HCT116 (cell line): Measurements from ENCODE around the gene NGEF. TPM values are rescaled to one million over a fixed set of nuclear protein-coding genes. Genes with fewer than 3 reads are reported as not detected.

Experiments
- ATAC-seq: fragments of 200-7000 bp; cut with Tn5 transposase; 2 replicates; pipeline ENCODE4 v1.9.1; 2020; ENCODE audit warnings: mild to moderate bottlenecking, moderate library complexity
- BruUV-seq: library from RNA; stranded (reverse); fragments of 400-500 nt; replicated peaks from 2 replicates; lab custom pipeline; 2021; lab: Mats Ljungman, UMichigan
- CTCF ChIA-PET: fragments of 300-600 bp; sonication (Branson Sonifier 250); formaldehyde crosslinking; loops from one replicate; lab custom pipeline; 2021; ENCODE audit warnings: antibody characterized with exemption; lab: Charles Lee
- POLR2A ChIA-PET: fragments of 300-600, 350-600 bp; sonication (Branson Sonifier 250); formaldehyde crosslinking; loops from one replicate; lab custom pipeline; 2021; ENCODE audit warnings: antibody characterized with exemption; lab: Charles Lee
- RAD21 ChIA-PET, 2 experiments: fragments of 300-600 bp; sonication (Branson Sonifier 250); formaldehyde crosslinking; loops; one replicate each; lab custom pipeline; 2023; ENCODE audit warnings: low total read pairs in 2 of 2; ENCODE audit not compliant: uncharacterized antibody in 2 of 2, unreplicated experiment in 2 of 2, low non-redundant PET in 1 of 2; lab: Charles Lee
- DNase-seq: peaks from one replicate; pipeline ENCODE4 v3.0.0-alpha.2; 2010; ENCODE audit warnings: low read depth, low spot score
- H2AFZ ChIP-seq: fragments of 200-600 bp; shearing (Covaris generic), sonication (generic); 2 replicates; pipeline ENCODE4 v1.6.1; 2017; ENCODE audit warnings: low read depth, mixed run types, mixed read lengths, antibody characterized with exemption, low read length; ENCODE audit not compliant: poor library complexity, severe bottlenecking
- H3K27ac ChIP-seq: 2 replicates; pipeline ENCODE4 v1.5.1; 2012; ENCODE audit warnings: low read depth, low read length
- H3K27me3 ChIP-seq: fragments of 200-600 bp; sonication (generic); 2 replicates; pipeline ENCODE4 v1.6.1; 2016; ENCODE audit warnings: mixed run types, low read length, mixed read lengths; ENCODE audit not compliant: insufficient read depth
- H3K36me3 ChIP-seq, 2 experiments: fragments of 200-500 bp in 1 of 2; fragments of 200-600 bp in 1 of 2; sonication (Bioruptor generic) in 1 of 2; sonication (generic) in 1 of 2; 2 replicates each; pipeline versions ENCODE4 v1.5.1 to v1.6.1; 2014 to 2016; ENCODE audit warnings: low read length in 2 of 2, inconsistent platforms in 1 of 2, mixed read lengths in 1 of 2, mixed run types in 1 of 2; ENCODE audit not compliant: insufficient read depth in 2 of 2, control insufficient read depth in 1 of 2
- H3K4me1 ChIP-seq, 2 experiments: fragments of 200-600 bp in 1 of 2; sonication (generic) in 1 of 2; 2 replicates each; pipeline versions ENCODE4 v1.5.1 to v1.6.1; 2012 to 2017; ENCODE audit warnings: low read length in 2 of 2, inconsistent platforms in 1 of 2, mild to moderate bottlenecking in 1 of 2, mixed read lengths in 1 of 2, mixed run types in 1 of 2, moderate library complexity in 1 of 2; ENCODE audit not compliant: insufficient read depth in 2 of 2, control insufficient read depth in 1 of 2
- H3K4me2 ChIP-seq: fragments of 200-600 bp; sonication (generic); 2 replicates; pipeline ENCODE4 v1.6.1; 2017; ENCODE audit warnings: mixed run types, low read length, mixed read lengths
- H3K4me3 ChIP-seq, 2 experiments: fragments of 200-600 bp in 1 of 2; sonication (generic) in 1 of 2; replicated peaks in 1 of 2; 2 replicates each; pipeline ENCODE4 v1.5.1; 2011 to 2016; ENCODE audit warnings: low read length in 2 of 2, control low read depth in 1 of 2, low read depth in 1 of 2, mild to moderate bottlenecking in 1 of 2, mixed read lengths in 1 of 2, mixed run types in 1 of 2
- H3K79me2 ChIP-seq: fragments of 200-600 bp; sonication (generic); 2 replicates; pipeline ENCODE4 v1.6.1; 2017; ENCODE audit warnings: mild to moderate bottlenecking, mixed run types, low read length, moderate library complexity, mixed read lengths; ENCODE audit not compliant: insufficient read depth
- H3K9ac ChIP-seq: fragments of 200-600 bp; sonication (generic); 2 replicates; pipeline ENCODE4 v1.6.1; 2016; ENCODE audit warnings: low read length, mixed read lengths
- H3K9me2 ChIP-seq: fragments of 200-600 bp; sonication (generic), shearing (Covaris generic); 2 replicates; pipeline ENCODE4 v1.6.1; 2017; ENCODE audit warnings: mixed run types, mild to moderate bottlenecking, moderate library complexity; ENCODE audit not compliant: insufficient read depth
- H3K9me3 ChIP-seq, 2 experiments: fragments of 200-500 bp in 1 of 2; fragments of 200-600 bp in 1 of 2; sonication (Bioruptor generic) in 1 of 2; sonication (generic) in 1 of 2; 2 replicates each; pipeline ENCODE4 v1.6.1; 2014 to 2017; ENCODE audit warnings: low read length in 2 of 2, mixed read lengths in 2 of 2, inconsistent platforms in 1 of 2, low read depth in 1 of 2, mild to moderate bottlenecking in 1 of 2, mixed run types in 1 of 2, moderate library complexity in 1 of 2; ENCODE audit not compliant: control insufficient read depth in 1 of 2, insufficient read depth in 1 of 2
- H4K20me1 ChIP-seq: fragments of 200-600 bp; sonication (generic), shearing (Covaris generic); 2 replicates; pipeline ENCODE4 v1.6.1; 2017; ENCODE audit warnings: mixed run types, mild to moderate bottlenecking, moderate library complexity; ENCODE audit not compliant: insufficient read depth
- CEBPB ChIP-seq: IDR thresholded peaks from 2 replicates; pipeline ENCODE4 v1.6.1; 2012; ENCODE audit warnings: low read depth
- EGR1 ChIP-seq: IDR thresholded peaks from 2 replicates; pipeline ENCODE4 v1.6.1; 2012; ENCODE audit warnings: low read depth
- POLR2A ChIP-seq: IDR thresholded peaks from 2 replicates; pipeline ENCODE4 v1.7.0; 2011; ENCODE audit warnings: borderline replicate concordance; ENCODE audit not compliant: insufficient read depth, insufficient read length; ENCODE audit errors: extremely low read depth
- POLR2AphosphoS5 ChIP-seq: IDR thresholded peaks from 2 replicates; pipeline ENCODE4 v1.6.1; 2011; ENCODE audit warnings: mild to moderate bottlenecking, low read depth, low read length, moderate library complexity
- SIN3A ChIP-seq: IDR thresholded peaks from 2 replicates; pipeline ENCODE4 v1.6.1; 2012; ENCODE audit warnings: low read depth
- intact Hi-C: fragments of 100-400 bp; cut with micrococcal nuclease; formaldehyde crosslinking; loops from 2 replicates; pipeline ENCODE4 v1.10.0; 2022
- total RNA-seq: library from RNA; stranded (reverse); gene quantifications from one replicate; pipeline ENCODE4 v1.2.1, GENCODE V29; 2021; ENCODE audit not compliant: unreplicated experiment
- TF ChIP-seq, protein P1 (sequence below), 3 experiments: fragments of 200-600 bp in 1 of 3; sonication (generic) in 1 of 3; IDR thresholded peaks in 2 of 3; conservative IDR thresholded peaks in 1 of 3; 2 replicates each; pipeline ENCODE4 v1.5.1; 2012 to 2017; ENCODE audit warnings: low read depth in 2 of 3, low read length in 2 of 3, antibody characterized with exemption in 1 of 3, borderline replicate concordance in 1 of 3, control low read depth in 1 of 3, mild to moderate bottlenecking in 1 of 3, mixed read lengths in 1 of 3, mixed run types in 1 of 3, moderate library complexity in 1 of 3; ENCODE audit not compliant: insufficient read depth in 1 of 3
- TF ChIP-seq, protein P2 (sequence below): IDR thresholded peaks from 2 replicates; pipeline ENCODE4 v1.6.1; 2011; ENCODE audit warnings: mild to moderate bottlenecking, low read length, moderate library complexity; ENCODE audit not compliant: insufficient replicate concordance; ENCODE audit errors: extremely low read depth
- TF ChIP-seq, protein P3 (sequence below): IDR thresholded peaks from 2 replicates; pipeline ENCODE4 v1.6.1; 2012

Gene NGEF
- total RNA-seq, 1 experiment from 2014 or later: 12.6 TPM

DNA sequence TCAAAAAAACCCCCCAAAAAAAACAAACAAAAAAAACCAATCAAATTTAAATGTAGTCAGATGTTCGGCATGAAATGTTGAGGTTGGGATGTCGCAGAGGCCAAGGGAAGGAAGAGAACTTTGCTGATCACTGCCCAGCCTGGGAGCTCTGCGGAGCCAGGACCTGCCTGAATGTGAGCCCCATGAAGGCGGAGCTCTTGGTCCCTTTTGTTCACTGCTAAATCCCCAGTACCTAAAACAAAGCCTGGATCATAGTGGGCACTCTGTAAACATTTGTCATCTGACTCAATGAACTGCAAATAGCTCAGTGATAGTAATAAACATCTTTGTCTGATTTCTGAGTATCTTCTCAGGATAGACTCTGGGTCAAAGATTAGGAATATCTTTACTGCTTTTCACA, 64.0 kb downstream of the NGEF start:
- TF ChIP-seq POLR2AphosphoS5: no peak
- no peak for ATAC-seq

DNA sequence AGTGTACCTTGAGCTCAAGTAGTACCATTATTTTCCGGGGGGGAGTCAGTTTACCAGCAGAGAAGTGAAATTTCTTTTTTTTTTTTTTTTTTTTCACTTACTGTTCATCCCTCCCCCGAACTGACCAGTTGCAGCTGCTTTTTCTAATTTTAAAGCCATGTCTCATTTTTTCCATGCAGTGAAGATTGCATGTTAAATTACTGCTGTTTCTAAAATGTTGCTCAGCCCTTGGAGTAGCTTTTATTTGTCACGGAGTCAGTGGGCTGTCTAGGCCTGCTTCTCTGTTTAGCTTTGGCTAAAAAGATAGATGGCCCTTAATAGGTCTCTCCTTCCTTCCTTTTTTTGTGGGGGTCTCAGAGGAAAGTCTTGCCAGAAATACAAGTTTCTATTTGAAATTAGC, 70.2 kb downstream of the NGEF start:
- CTCF ChIA-PET: no interaction called here
- H3K4me1 ChIP-seq: no peaks in the 10 kb centered on the region
- no peak overlapping the region for H3K9ac ChIP-seq
- BruUV-seq: no TSS peak
- no peak overlapping the region for H2AFZ ChIP-seq
- H3K79me2 ChIP-seq: no peaks in the 10 kb centered on the region
- no peak overlapping the region for H3K27ac ChIP-seq
- H4K20me1 ChIP-seq: no peaks in the 10 kb centered on the region
- H3K36me3 ChIP-seq: no peaks in the 10 kb centered on the region
- no peak overlapping the region for H3K4me2 ChIP-seq
- H3K27me3 ChIP-seq: no peaks in the 10 kb centered on the region
- no peaks in the 10 kb centered on the region for H3K9me2 ChIP-seq
- H3K9me3 ChIP-seq: 0 out of 4 replicates have a peak, but pooled peaks cover 0 to 3% of the 10 kb centered on the region in 2 experiments
- H3K4me3 ChIP-seq: no peak overlapping the region
- RAD21 ChIA-PET: no interaction called here
- DNase-seq (no peak), ATAC-seq (no peak)
- POLR2A ChIA-PET: no interaction called here
- TF ChIP-seq, protein P1, sequence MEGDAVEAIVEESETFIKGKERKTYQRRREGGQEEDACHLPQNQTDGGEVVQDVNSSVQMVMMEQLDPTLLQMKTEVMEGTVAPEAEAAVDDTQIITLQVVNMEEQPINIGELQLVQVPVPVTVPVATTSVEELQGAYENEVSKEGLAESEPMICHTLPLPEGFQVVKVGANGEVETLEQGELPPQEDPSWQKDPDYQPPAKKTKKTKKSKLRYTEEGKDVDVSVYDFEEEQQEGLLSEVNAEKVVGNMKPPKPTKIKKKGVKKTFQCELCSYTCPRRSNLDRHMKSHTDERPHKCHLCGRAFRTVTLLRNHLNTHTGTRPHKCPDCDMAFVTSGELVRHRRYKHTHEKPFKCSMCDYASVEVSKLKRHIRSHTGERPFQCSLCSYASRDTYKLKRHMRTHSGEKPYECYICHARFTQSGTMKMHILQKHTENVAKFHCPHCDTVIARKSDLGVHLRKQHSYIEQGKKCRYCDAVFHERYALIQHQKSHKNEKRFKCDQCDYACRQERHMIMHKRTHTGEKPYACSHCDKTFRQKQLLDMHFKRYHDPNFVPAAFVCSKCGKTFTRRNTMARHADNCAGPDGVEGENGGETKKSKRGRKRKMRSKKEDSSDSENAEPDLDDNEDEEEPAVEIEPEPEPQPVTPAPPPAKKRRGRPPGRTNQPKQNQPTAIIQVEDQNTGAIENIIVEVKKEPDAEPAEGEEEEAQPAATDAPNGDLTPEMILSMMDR (IDR thresholded peaks at IDR 0.05 in 2 of 3, conservative IDR thresholded peaks at IDR 0.05 in 1 of 3; ENCODE audit: borderline replicate concordance in 1 of 3, insufficient read depth in 1 of 3, low read depth in 2 of 3, low read length in 2 of 3): no peak
- TF ChIP-seq POLR2A (no peak), EGR1 (no peak), SIN3A (no peak), CEBPB (no peak)
- TF ChIP-seq, protein P2, sequence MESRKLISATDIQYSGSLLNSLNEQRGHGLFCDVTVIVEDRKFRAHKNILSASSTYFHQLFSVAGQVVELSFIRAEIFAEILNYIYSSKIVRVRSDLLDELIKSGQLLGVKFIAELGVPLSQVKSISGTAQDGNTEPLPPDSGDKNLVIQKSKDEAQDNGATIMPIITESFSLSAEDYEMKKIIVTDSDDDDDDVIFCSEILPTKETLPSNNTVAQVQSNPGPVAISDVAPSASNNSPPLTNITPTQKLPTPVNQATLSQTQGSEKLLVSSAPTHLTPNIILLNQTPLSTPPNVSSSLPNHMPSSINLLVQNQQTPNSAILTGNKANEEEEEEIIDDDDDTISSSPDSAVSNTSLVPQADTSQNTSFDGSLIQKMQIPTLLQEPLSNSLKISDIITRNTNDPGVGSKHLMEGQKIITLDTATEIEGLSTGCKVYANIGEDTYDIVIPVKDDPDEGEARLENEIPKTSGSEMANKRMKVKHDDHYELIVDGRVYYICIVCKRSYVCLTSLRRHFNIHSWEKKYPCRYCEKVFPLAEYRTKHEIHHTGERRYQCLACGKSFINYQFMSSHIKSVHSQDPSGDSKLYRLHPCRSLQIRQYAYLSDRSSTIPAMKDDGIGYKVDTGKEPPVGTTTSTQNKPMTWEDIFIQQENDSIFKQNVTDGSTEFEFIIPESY: no peak
- TF ChIP-seq, protein P3, sequence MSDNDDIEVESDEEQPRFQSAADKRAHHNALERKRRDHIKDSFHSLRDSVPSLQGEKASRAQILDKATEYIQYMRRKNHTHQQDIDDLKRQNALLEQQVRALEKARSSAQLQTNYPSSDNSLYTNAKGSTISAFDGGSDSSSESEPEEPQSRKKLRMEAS: no peak
- intact Hi-C loops: no loop called here

More for the DNA sequence above, 64.0 kb downstream of the NGEF start:
- Histone ChIP-seq H3K9me2 (no peaks in the 10 kb centered on the region), H3K4me1 (peaks cover 7 to 13% of the 10 kb centered on the region in 2 experiments), H3K27ac (no peak overlapping the region), H4K20me1 (no peaks in the 10 kb centered on the region), H3K79me2 (no peaks in the 10 kb centered on the region), H2AFZ (no peak overlapping the region), H3K9me3 (no peaks in the 10 kb centered on the region), H3K36me3 (no peaks in the 10 kb centered on the region), H3K4me2 (no peak overlapping the region), H3K4me3 (no peak overlapping the region), H3K27me3 (no peaks in the 10 kb centered on the region), H3K9ac (no peak overlapping the region)
- RAD21 ChIA-PET: no interaction called here
- CTCF ChIA-PET: no interaction called here
- intact Hi-C loops: no loop called here
- no peak for DNase-seq
- BruUV-seq: no TSS peak
- POLR2A ChIA-PET: no interaction called here
